HG03571 (cell line): ENCODE results near the gene GPBP1L1.
"Not testable (repeated sequence)": the region's sequence is repeated elsewhere in the genome, so short reads cannot be mapped to it uniquely, and the experiment has no call there.

Experiments
- ATAC-seq: cut with Tn5 transposase; IDR thresholded peaks from one replicate; pipeline ENCODE4 v1.9.1; 2021; ENCODE audit not compliant: unreplicated experiment

The GPBP1L1 gene

GRCh38 chr1:45686288-45687013, at the start of gene GPBP1L1:
TSS of gene GPBP1L1 (minus strand) at chr1:45686533. CDS start at chr1:45659087, 27,446 bp downstream.
- ATAC-seq = peak; percentile 48

DNA sequence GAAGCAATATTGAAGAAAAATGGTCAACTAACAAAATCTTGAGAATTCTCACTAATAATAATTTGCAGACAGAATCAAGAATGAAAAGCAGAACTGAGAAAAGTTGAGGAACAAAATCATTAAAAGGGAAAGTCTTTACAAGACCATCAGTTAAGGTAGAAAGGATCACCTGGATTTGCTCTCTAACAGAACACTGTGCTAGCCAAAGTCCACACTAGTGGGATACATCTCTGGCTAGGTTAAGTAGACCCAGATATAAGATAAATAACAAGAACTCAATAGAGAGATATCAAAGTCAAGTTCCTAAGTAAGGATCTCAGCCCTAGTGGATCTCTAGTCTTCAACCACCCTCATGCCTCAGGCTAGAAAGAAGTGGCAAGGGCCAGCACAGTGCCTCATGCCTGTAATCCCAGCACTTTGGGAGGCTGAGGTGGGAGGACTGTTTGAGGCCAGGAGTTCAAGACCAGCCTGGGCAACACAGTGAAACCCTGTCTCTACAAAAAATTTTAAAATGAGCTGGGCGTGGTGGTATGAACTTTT, 44.5 kb upstream of the GPBP1L1 start:
- no peak for ATAC-seq

GRCh38 chr1:45730075-45730779, 43.9 kb upstream of the GPBP1L1 start:
- no peak for ATAC-seq

DNA sequence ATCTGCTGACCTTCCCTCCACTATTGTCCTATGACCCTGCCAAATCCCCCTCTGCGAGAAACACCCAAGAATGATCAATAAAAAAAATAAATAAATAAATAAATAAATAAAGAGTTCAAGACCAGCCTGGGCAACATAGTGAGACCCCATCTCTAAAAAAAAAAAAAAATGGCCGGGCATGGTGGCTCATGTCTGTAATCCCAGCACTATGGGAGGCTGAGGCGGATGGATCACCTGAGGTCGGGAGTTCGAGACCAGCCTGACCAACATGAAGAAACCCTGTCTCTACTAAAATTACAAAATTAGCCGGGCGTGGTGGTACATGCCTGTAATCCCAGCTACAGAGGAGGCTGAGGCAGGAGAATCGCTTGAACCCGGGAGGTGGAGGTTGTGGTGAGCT, 39.7 kb upstream of the GPBP1L1 start:
- ATAC-seq = not testable (repeated sequence)

DNA sequence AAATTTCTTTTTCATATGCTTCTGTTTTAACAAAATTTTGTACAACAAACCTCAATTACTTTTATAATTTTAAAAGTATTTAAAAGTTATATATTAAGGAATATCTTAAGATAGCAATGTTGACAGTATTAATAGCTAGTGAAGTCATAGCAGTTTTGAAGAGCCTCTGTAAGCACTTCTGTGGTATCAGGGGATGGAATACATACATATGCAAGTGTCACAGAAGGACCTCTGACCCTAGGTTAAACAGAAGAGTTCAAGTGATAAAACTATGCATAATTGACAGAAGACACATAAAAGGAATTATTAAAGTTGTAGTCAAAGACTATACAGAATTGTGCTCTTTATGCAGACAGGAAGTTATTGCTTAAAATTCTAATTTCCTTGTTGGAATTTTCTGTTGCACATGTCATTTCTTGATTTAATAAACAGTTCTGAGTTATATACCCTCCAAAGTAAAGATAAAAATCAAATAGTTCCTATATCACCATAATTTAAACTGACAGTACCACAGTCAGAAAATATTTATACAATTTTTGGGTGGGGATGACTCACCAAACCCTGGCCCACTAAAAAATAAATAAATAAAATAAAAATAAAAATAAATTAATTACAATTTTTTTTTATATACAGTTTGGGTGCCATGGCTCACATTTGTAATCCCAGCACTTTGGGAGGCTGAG, 37.1 kb upstream of the GPBP1L1 start:
- ATAC-seq = no peak

GRCh38 chr1:45722809-45723208, 36.5 kb upstream of the GPBP1L1 start:
- ATAC-seq = no peak

GRCh38 chr1:45721207-45721606, 34.9 kb upstream of the GPBP1L1 start:
- ATAC-seq = no peak

DNA sequence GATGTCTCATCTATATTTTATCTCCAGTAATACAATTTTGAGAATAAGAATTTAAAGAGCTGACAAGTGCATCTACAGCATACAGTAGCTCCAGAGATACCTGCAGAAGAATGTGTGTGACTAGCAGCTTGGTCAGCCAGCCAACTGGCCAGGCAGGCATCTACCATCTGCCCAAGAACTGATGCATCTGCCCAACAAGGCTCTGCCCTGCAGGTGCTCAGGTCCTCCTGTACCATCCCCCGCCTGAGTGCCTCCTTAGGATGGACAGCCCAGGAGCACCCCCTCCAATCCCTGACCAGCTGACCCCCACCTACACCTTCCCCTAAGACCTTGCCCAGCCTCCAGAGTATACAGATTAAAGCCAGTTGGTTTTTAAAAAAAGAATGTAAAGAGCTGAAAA, 32.0 kb upstream of the GPBP1L1 start:
- ATAC-seq = no peak

DNA sequence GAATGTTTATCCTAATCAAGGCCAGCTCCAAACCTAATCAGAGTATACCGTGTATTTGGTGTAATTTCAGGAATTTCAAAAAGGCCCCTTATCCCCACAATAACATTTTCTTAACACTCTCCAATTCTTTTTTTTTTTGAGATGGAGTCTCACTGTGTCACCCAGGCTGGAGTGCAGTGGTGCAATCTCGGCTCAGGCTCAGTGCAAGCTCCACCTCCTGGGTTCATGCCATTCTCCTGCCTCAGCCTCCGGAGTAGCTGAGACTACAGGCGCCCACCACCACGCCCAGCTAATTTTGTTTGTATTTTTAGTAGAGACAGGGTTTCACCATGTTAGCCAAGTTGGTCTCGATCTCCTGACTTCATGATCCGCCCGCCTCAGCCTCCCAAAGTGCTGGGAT, 31.1 kb upstream of the GPBP1L1 start:
- not testable (repeated sequence) for ATAC-seq

GRCh38 chr1:45716700-45717099, 30.4 kb upstream of the GPBP1L1 start:
- no peak for ATAC-seq

- no peak for ATAC-seq
These were observed 27.4 kb upstream of the GPBP1L1 start for GRCh38 chr1:45713711-45714110.

GRCh38 chr1:45704637-45705036, 18.3 kb upstream of the GPBP1L1 start:
- ATAC-seq = no peak

GRCh38 chr1:45694823-45695222, 8.5 kb upstream of the GPBP1L1 start:
- no peak for ATAC-seq

- not testable (repeated sequence) for ATAC-seq
These were observed 7.5 kb upstream of the GPBP1L1 start for GRCh38 chr1:45693811-45694210.

- ATAC-seq = no peak
These were observed 1.7 kb upstream of the GPBP1L1 start, which contains the start of gene TMEM69 for GRCh38 chr1:45687754-45688740. TSS of gene TMEM69 (plus strand) at chr1:45688181. CDS start at chr1:45691069, 2,888 bp downstream.

DNA sequence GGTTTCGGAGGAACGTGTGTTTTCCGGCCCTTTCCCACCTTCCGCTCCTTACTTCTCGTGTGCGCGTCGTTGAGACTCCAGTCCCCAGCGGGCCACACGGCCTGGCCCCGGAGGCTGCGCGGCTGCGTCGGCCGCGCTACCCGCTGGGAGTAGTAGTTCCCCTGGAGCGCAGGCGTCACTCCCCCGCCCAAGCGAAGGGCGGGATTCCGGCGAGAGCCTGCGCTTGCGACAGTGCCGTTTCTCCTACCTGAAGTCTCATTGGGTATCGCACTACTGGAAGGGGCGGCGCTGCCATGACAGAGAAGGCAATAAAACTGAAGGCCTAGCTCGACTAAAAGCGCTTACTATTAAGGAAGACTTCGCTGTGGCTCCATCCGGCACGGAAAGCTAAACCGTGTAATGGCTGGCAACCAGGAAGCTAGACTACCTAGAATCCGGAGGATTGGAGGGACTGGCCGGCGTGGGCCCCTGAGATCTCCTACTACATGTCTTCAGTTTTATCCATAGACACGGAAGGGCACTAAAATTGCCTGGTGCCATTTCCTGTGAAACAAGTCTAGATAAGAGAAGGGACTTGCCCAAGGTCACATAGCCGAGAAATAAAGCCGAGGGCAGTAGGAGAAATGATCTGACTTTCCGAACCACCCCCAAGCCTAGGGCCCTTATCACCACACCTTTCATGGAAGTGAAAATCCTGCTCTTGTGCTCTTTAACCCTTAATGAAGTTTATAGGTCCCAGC, 851 bp upstream of the GPBP1L1 start:
- peak; percentile 73 for ATAC-seq

DNA sequence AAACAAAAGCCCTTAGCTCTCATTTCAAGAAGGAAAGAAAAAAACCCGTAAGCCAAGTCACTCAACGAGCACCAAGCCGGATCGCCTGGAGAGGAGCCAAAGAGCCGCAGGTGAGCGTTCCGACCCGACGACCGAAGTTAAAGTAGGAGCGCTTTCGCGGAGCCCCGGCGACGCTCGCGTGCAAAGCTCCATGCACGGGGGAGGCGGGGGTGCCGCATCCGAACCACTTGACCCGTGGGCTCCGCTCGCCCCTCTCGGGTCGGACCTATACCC, 382 bp downstream of the GPBP1L1 start:
- peak; percentile 13 for ATAC-seq

- no peak for ATAC-seq
These were observed 872 bp downstream of the GPBP1L1 start for GRCh38 chr1:45685308-45686014.

DNA sequence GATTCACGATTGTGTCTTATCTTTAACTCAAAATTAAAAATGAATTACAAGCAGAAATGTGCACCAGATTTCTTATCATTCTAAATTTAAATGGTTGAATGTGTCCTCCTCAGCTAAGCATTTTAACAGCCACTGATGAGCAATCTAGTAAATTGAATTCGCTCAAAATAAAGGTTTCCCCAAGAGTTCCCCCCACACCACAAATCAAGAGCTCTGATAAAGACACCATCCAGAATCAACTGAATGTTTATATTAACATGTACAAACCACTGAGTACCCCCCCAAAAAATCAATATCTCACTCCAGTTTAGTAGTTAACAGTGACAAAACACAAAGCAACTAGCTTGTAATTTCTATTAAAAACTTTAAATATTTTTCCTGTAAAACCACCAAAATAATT, 1.9 kb downstream of the GPBP1L1 start:
- no peak for ATAC-seq
